Measurements from ENCODE around the gene CEP19. TPM values are rescaled to one million over a fixed set of nuclear protein-coding genes. Genes with fewer than 3 reads are reported as not detected.

Gene CEP19
- total and polyA plus RNA-seq, 2 of the 8 experiments (the other 6 are each of a cell fraction or from before 2014, with no cell fraction given), result 0.95 to 1.6 TPM

DNA sequence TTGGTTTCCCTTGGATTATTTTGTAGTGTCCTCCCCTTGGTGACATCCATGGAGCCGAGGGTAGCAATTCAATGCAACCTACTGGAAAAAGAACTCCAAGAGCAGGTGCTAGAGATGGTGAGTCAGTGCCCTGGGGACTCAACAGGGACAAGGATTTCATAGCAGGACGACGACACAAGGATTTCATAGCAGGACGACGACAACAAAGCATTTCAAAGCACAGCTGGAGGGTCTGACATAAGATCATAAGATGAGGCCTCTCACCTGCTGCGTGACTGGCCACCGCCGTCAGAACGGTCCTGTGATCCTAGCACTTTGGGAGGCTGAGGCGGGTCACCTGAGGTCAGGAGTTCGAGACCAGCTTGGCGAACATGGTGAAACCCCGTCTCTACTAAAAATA, 50.0 kb downstream of the CEP19 start:
- Histone ChIP-seq H3K4me2 (ENCODE audit: insufficient read depth in 1 of 2, low read depth in 2 of 2, low read length in 2 of 2) (no peak overlapping the region), H3K4me1 (replicated peaks in 1 of 4; ENCODE audit: control insufficient read depth in 3 of 4, insufficient read depth in 4 of 4, low read length in 3 of 4) (peaks cover 0 to 8% (median 2%) of the 10 kb centered on the region in 4 experiments; a peak in 5 of 7 replicates), H2BK20ac (ENCODE audit: low read length) (no peak overlapping the region), H2BK120ac (replicated peaks; ENCODE audit: low read depth, low read length) (no peak overlapping the region), H3K27me3 (replicated peaks in 1 of 4; ENCODE audit: control insufficient read depth in 3 of 4, extremely low read depth in 1 of 4, insufficient read depth in 3 of 4, low read length in 3 of 4) (no peaks in the 10 kb centered on the region), H3K79me2 (ENCODE audit: control insufficient read depth in 1 of 2, insufficient read depth in 2 of 2, low read length in 2 of 2) (no peaks in the 10 kb centered on the region), H2BK15ac (ENCODE audit: low read length) (no peak overlapping the region), H3K56ac (replicated peaks; ENCODE audit: insufficient read length, low read depth, low read length) (no peak overlapping the region), H3K14ac (ENCODE audit: insufficient read length) (no peak overlapping the region), H3K18ac (ENCODE audit: extremely low read depth, low read length) (no peak overlapping the region), H2AFZ (ENCODE audit: low read length) (no peak overlapping the region), H3K23me2 (ENCODE audit: low read depth, low read length) (no peaks in the 10 kb centered on the region), H4K8ac (ENCODE audit: extremely low read depth, insufficient read depth, low read length) (no peak overlapping the region), H3K4me3 (ENCODE audit: extremely low read depth in 1 of 4, insufficient read depth in 2 of 4, low read depth in 3 of 4, low read length in 4 of 4) (no peak overlapping the region), H3K79me1 (ENCODE audit: low read depth, low read length) (no peaks in the 10 kb centered on the region), H2BK5ac (ENCODE audit: low read depth, low read length) (no peak overlapping the region), H4K5ac (ENCODE audit: insufficient read length, low read depth, low read length) (no peak overlapping the region), H4K20me1 (replicated peaks in 1 of 2; ENCODE audit: control insufficient read depth in 1 of 2, insufficient read depth in 2 of 2, low read length in 2 of 2) (no peaks in the 10 kb centered on the region), H3K36me3 (ENCODE audit: control insufficient read depth in 2 of 4, insufficient read depth in 4 of 4, low read length in 3 of 4) (no peaks in the 10 kb centered on the region), H4K91ac (replicated peaks; ENCODE audit: insufficient read length, low read length) (no peak overlapping the region), H2AK5ac (ENCODE audit: low read depth, low read length) (no peak overlapping the region), H2BK12ac (ENCODE audit: low read depth, low read length) (no peak overlapping the region), H3K9me3 (ENCODE audit: insufficient read depth in 2 of 2, low read depth in 1 of 2, low read length in 1 of 2) (no peaks in the 10 kb centered on the region), H3K9ac (replicated peaks in 1 of 4; ENCODE audit: extremely low read depth in 1 of 4, low read depth in 3 of 4, low read length in 3 of 4) (no peak overlapping the region), H3K23ac (ENCODE audit: insufficient read length) (no peak overlapping the region), H3K27ac (ENCODE audit: low read depth, low read length) (no peak overlapping the region), H3K4ac (replicated peaks; ENCODE audit: insufficient read length, low read depth, low read length) (no peak overlapping the region)
- CTCF ChIA-PET (ENCODE audit: partially characterized antibody), result interaction anchor here (0.6 to 6.6 kb wide), 6 partner anchors 8 to 124 kb away, joined by 3 to 25 read pairs (median 5); no protein-coding TSS in a partner anchor
- 92% methylated on average over 13 of the region's 13 CpGs; no CpG with 5 or more reads in 1 of the 2 experiments for WGBS, 2 experiments (ENCODE audit: extremely low coverage in 1 of 2, insufficient coverage in 1 of 2, insufficient read length in 1 of 2, insufficient replicate concordance in 2 of 2, low coverage in 1 of 2, low lambda C conversion rate in 2 of 2, missing lambda C conversion rate in 1 of 2)
- TF ChIP-seq JUN (IDR thresholded peaks at IDR 0.05; ENCODE audit: low read depth, low read length), result no peak
- TF ChIP-seq MAFK (IDR thresholded peaks at IDR 0.05; ENCODE audit: low read depth, low read length), result no peak
- TF ChIP-seq BACH1 (IDR thresholded peaks at IDR 0.05; ENCODE audit: low read length), result no peak
- DNase-seq (ENCODE audit: low read depth in 1 of 2, low spot score in 2 of 2) (no peak), FAIRE-seq (no peak)
- POLR2A ChIA-PET (ENCODE audit: partially characterized antibody), result interaction anchor here (1.6 kb wide), 1 partner anchor 78 kb away, joined by 3 read pairs; the partner anchor contains the start of gene PAK2
